ENCODE results near the gene CAND1.

- no peak for TF ChIP-seq ZNF274 (IDR thresholded peaks at IDR 0.05; ENCODE audit: low read depth, low read length)
- no peak for TF ChIP-seq YY1 (IDR thresholded peaks at IDR 0.05; ENCODE audit: insufficient read depth, insufficient read length)
- no peak for TF ChIP-seq SUZ12 (IDR thresholded peaks at IDR 0.05; ENCODE audit: extremely low read depth, insufficient read depth, insufficient read length)
Observed at GRCh38 chr12:67367843-67368242, 98.7 kb downstream of the CAND1 start.

Measured in NT2/D1 (cell line).